ENCODE measurements around the gene MUC3A.

DNA sequence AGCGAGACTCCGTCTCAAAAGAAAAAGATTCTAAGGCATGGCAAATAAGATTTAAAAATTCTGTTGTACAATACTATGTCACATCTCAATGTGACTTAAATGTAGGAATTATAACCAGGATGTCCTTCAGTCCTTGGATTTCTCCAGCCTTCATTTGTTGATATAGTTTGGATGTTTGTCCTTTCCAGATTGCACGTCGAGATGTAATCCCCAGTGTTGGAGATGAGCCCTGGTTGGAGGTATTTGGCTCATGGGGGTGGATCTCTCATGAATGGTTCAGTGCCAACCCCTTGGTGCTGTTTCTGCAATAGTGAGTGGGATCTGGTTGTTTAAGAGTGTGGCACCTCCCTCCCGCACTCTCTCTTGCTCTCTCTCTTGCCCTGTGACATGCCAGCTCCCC is 40.8 kb upstream of the MUC3A start:
- TF ChIP-seq, protein P1, sequence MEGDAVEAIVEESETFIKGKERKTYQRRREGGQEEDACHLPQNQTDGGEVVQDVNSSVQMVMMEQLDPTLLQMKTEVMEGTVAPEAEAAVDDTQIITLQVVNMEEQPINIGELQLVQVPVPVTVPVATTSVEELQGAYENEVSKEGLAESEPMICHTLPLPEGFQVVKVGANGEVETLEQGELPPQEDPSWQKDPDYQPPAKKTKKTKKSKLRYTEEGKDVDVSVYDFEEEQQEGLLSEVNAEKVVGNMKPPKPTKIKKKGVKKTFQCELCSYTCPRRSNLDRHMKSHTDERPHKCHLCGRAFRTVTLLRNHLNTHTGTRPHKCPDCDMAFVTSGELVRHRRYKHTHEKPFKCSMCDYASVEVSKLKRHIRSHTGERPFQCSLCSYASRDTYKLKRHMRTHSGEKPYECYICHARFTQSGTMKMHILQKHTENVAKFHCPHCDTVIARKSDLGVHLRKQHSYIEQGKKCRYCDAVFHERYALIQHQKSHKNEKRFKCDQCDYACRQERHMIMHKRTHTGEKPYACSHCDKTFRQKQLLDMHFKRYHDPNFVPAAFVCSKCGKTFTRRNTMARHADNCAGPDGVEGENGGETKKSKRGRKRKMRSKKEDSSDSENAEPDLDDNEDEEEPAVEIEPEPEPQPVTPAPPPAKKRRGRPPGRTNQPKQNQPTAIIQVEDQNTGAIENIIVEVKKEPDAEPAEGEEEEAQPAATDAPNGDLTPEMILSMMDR (IDR thresholded peaks at IDR 0.05; ENCODE audit: poor library complexity): no peak
- TF ChIP-seq EZH2 (IDR thresholded peaks at IDR 0.05; ENCODE audit: borderline replicate concordance): no peak
- no peak for TF ChIP-seq EZH2phosphoT487 (IDR thresholded peaks at IDR 0.05; ENCODE audit: low read depth, severe bottlenecking, unreplicated experiment)
